GM19099 (cell line): Measurements from ENCODE around the gene PLA2G4F.

Experiments
- POLR2A ChIP-seq: IDR thresholded peaks from 3 replicates; pipeline ENCODE4 v1.6.1; 2011; ENCODE audit warnings: low read depth; ENCODE audit not compliant: insufficient read length; ENCODE audit errors: extremely low read depth

The PLA2G4F gene

GRCh38 chr15:42153874-42154211 lies 2.6 kb downstream of the PLA2G4F start:
- no peak for TF ChIP-seq POLR2A

- TF ChIP-seq POLR2A, result no peak
Measured at GRCh38 chr15:42152921-42153698, 3.3 kb downstream of the PLA2G4F start.

DNA sequence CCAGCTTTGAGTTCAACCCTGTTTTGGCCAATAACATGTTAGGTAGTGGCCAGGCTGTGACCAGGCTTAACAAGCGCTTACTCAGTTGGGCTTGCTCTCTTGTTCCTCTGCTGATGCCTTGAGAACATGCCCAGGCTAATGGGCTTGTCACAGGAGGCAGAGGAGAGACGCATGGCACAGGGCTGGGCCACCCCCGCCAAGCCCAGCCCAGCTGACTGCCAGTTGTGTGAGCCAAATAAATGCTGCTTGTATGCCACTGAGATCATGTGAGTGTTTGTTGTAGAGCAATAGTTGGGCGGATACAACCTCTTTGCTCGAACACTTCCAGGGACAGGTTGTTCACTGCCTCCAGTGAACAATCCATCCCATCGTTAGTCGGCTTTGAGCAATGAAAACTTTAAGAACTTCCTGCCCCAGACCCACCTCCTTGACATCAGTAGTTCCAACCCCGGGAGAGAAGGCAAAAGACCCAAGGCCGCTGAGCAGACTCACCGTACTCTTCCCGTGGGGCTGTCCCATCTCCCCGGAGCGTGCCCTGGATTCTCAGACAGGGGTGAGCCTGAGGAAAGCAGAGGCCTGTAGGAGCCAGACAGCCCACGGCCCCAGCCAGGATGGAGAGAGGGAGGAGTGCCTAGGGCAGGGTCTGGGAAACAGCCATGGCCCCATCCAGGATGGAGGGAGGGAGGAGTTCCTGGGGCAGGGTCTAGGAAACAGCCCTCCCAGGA lies 4.1 kb downstream of the PLA2G4F start:
- TF ChIP-seq POLR2A, result no peak

DNA sequence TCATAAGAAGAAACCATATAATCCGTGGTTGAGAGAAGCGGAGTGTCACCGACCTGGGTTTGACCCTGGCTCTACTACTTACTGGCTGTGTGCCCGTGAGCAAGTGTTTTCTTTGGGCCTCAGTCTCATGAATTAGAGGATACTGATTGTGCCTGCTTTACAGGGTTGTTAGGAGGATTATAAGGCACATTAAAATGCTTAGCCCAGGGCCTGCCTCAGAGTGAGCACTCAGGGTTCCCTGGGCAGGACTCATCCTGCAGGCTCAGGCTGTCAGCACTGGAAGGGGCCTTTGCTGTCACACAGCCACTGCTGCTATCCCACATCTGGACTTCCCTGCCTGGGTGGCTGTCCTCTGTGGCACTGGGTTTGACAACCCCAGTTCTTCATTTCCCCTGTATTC lies 4.7 kb downstream of the PLA2G4F start:
- TF ChIP-seq POLR2A, result no peak

DNA sequence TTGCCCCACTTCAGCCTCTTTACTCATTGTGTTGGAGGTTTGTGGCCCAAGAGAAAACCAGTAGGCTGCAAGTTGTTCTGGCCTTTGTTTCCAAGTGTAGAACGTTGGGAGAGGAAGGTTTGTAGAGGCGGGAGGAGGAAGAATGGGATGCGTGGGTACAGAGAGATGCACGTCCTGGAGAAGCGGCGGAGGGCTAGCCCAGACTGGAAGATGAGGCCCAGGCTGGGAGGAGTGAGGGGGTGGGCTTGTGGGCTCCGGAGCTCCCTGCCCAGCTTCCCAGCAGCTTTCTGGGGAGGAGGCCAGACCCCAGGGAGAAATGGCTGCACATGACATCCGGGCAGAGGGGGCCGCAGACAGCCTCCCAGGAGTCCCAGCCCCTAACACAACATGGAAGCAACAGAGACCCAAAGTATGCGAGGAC lies 5.3 kb downstream of the PLA2G4F start:
- no peak for TF ChIP-seq POLR2A

DNA sequence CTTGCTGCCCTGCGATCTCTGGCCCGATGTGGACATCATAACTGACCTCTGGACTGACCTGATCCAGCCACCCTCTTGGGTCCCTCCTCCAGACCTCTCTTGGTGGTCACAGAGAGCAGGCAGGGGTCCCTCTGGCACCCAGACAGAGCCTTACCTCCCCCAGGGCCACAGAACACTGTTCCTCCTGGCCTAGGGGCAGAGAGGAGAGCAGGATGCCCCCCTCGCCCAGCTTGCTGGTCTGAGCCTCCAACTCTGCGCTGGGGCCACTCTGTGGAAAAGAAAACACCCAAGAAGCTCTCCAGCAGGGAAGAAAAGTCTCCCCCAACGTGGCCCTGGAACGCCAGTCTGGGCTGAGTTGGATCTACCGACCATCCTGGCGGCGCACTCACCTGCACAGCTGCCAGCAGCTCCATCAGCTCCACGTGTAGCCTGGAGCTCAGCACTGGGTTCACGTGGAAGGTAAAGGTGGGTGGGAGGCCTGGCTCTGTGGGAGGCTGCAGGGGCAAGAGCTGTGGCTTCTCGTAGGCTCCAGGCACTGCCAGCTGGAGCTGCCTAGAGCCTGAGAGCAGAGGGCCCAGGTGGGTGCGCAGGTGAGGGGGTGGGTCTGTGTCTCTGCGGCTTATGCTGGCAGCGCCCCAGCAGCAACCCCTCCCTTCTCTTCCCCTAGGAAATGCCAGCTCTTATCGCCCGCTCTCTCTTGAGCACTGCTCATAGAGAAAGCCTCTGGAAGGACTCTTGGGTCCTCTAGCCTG lies 6.0 kb downstream of the PLA2G4F start:
- TF ChIP-seq POLR2A, result no peak

DNA sequence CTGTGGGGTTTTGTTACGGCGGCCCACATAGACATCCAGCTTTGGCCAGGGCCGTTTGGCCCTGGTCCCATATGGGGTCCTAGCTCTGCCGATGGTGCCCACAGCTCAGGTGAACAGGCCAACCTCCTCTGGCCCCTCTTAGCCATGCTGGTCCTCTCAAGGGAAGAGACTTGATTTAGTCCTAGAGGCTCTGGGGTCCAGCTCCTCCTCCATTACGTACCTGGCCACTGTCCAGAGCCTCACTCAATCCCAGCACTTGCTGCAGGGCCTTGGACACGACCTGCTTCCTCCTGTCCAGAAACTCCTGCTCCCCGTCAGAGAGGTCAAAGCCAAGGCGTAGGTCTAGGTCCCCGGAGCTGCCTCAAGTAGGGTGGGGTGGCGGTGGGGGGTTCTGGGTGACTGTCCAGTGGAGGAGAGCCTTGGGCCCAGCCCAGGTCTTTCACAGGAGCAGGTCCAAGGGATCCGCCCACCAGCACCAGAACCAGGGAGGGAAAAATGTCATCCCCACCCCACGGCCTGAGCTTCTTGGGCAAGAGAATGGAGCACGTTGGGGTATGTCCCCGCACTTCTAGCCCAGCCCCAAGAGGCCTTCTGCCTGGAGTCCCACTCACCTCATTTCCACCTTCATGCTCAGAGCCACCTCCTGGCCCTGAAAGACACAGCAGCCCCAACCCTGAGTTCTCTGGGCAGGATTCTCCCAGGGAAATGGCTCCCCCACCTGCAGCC lies 6.8 kb downstream of the PLA2G4F start:
- TF ChIP-seq POLR2A, result no peak

- TF ChIP-seq POLR2A, result no peak
Measured at GRCh38 chr15:42148808-42149492, 7.5 kb downstream of the PLA2G4F start.

DNA sequence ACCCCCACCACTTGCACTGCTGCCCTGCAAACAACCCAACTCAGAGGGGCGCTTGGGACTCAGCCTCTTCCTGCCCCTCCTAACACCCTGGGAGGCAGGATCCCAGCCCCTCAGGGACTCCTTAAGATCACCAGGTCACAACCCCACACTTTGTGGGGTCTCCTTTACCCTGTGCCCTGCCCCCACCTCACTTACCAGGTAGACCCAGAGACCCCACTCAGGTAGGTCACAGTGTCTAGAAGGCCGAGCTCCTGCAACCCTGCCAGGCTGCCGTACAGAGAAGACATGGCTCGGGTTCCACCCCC lies 9.1 kb downstream of the PLA2G4F start:
- no peak for TF ChIP-seq POLR2A

DNA sequence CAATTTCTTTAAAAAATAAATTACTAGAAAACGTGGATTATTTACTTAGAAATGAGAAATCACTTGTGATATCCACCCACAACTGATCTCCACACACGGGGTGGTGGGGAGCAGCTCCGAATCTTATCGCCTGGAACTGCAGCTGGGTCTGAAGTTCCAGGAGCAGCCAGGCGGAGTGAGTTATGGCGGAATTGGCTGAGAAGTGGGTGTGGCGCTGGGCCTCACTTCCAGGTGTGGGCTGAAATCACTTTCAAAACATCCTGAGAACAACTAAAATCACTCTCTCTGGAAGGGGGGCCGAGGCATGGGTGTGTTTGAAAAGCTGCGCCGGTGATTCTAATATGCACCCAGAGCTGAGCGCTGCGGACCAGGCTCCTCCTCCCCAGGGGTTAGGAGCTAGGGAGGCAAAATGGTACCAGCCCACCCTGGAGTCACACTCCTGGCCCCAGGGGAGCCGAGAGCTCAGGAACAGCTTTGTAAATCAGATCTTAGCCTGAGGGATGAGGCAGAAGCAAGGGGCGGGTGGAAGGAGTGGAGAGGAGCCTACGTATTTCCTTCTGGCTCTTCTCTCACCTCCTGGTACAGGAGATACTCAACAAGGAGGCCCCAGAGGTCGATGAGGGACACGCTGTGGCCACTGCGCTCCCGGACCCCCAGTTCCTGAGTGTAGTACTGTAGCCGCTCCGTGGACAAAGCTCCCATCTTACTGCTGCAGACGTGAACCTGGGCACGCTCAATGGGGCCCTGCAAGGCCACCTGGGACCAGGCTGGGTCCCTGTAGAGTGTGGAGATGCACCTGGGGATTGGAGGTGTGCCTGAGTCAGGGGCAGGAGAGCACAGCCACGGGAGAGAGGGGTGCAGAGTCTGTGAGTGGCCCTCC lies 9.6 kb downstream of the PLA2G4F start:
- TF ChIP-seq POLR2A, result no peak

- TF ChIP-seq POLR2A, result no peak
Measured at GRCh38 chr15:42145546-42146455, 10.6 kb downstream of the PLA2G4F start.

- TF ChIP-seq POLR2A, result no peak
Measured at GRCh38 chr15:42144841-42145375, 11.5 kb downstream of the PLA2G4F start.
